Left ventricle myocardium inferior (tissue), 1 donor: Measurements from ENCODE around the gene EPB41. TPM values are rescaled to one million over a fixed set of nuclear protein-coding genes. Genes with fewer than 3 reads are reported as not detected.

Experiments used
- DNase-seq: peaks from one replicate; pipeline ENCODE4 v3.0.0-alpha.2; 2020
- H3K27ac ChIP-seq: fragments of 200-600 bp; replicated peaks from 2 replicates; pipeline ENCODE4 v1.8.0; 2021
- H3K27me3 ChIP-seq: fragments of 200-600 bp; 2 replicates; pipeline ENCODE4 v1.8.0; 2021; ENCODE audit warnings: low read depth
- H3K36me3 ChIP-seq: fragments of 200-600 bp; 2 replicates; pipeline ENCODE4 v1.8.0; 2021
- H3K4me1 ChIP-seq: fragments of 200-600 bp; 2 replicates; pipeline ENCODE4 v1.8.0; 2021
- H3K4me3 ChIP-seq: fragments of 200-600 bp; 2 replicates; pipeline ENCODE4 v1.8.0; 2021; ENCODE audit warnings: mild to moderate bottlenecking, moderate library complexity
- H3K9me3 ChIP-seq: fragments of 200-600 bp; replicated peaks from 2 replicates; pipeline ENCODE4 v1.8.0; 2021
- CTCF ChIP-seq: fragments of 200-600 bp; IDR thresholded peaks from 2 replicates; pipeline ENCODE4 v1.8.0; 2021; ENCODE audit warnings: antibody characterized with exemption, mild to moderate bottlenecking, borderline replicate concordance
- intact Hi-C: fragments of 100-400 bp; cut with micrococcal nuclease; formaldehyde crosslinking; loops from one replicate; pipeline ENCODE4 v1.11.0; 2022
- total RNA-seq: library from RNA; stranded (reverse); fragmentation: NEBNext Ultra II Directional; extraction: Animal tissue kit (Norgen Biotek cat#: 25700); gene quantifications from one replicate; pipeline ENCODE4 v1.2.1, GENCODE V29; 2021
- donor health status: DM: no; HTN: yes; CAD: no; lungs with severe emphysema.

EPB41 gene
- total RNA-seq, 1 donor from 2014 or later, result 23.4 TPM

GRCh38 chr1:28915031-28915895 is 894 bp downstream of the EPB41 start:
- TF ChIP-seq CTCF, result no peak
- H3K36me3 ChIP-seq, result no peaks in the 10 kb centered on the region
- no peaks in the 10 kb centered on the region for H3K27me3 ChIP-seq
- no peak for DNase-seq
- peak overlapping the region; percentile 46 for H3K27ac ChIP-seq
- H3K4me3 ChIP-seq, result peak overlapping the region; percentile 84
- H3K4me1 ChIP-seq, result peaks cover 26% of the 10 kb centered on the region
- intact Hi-C loops, result no loop called here
- H3K9me3 ChIP-seq, result no peaks in the 10 kb centered on the region

- Histone ChIP-seq H3K9me3 (no peaks in the 10 kb centered on the region), H3K27ac (no peak overlapping the region), H3K4me3 (no peak overlapping the region), H3K27me3 (no peaks in the 10 kb centered on the region), H3K36me3 (no peaks in the 10 kb centered on the region), H3K4me1 (peaks cover 27% of the 10 kb centered on the region)
- no peak for DNase-seq
- intact Hi-C loops, result no loop called here
- TF ChIP-seq CTCF, result no peak
Observed at GRCh38 chr1:28917757-28918118, 3.4 kb downstream of the EPB41 start.

- intact Hi-C loops, result no loop called here
- TF ChIP-seq CTCF, result no peak
- Histone ChIP-seq H3K27ac (no peak overlapping the region), H3K36me3 (no peaks in the 10 kb centered on the region), H3K27me3 (no peaks in the 10 kb centered on the region), H3K4me3 (no peak overlapping the region), H3K9me3 (no peaks in the 10 kb centered on the region), H3K4me1 (peaks cover 6% of the 10 kb centered on the region)
- DNase-seq, result no peak
Observed at GRCh38 chr1:28921286-28921869, 7.0 kb downstream of the EPB41 start.

GRCh38 chr1:28925350-28925891 is 11.1 kb downstream of the EPB41 start:
- TF ChIP-seq CTCF, result no peak
- DNase-seq, result no peak
- Histone ChIP-seq H3K36me3 (no peaks in the 10 kb centered on the region), H3K4me3 (no peak overlapping the region), H3K4me1 (peaks cover 26% of the 10 kb centered on the region), H3K27ac (no peak overlapping the region), H3K27me3 (no peaks in the 10 kb centered on the region), H3K9me3 (no peaks in the 10 kb centered on the region)
- intact Hi-C loops, result no loop called here

GRCh38 chr1:28926629-28927265 is 12.4 kb downstream of the EPB41 start:
- TF ChIP-seq CTCF, result no peak
- Histone ChIP-seq H3K4me3 (no peak overlapping the region), H3K9me3 (no peaks in the 10 kb centered on the region), H3K4me1 (peaks cover 26% of the 10 kb centered on the region), H3K36me3 (no peaks in the 10 kb centered on the region), H3K27me3 (no peaks in the 10 kb centered on the region), H3K27ac (peak overlapping the region; percentile 57)
- intact Hi-C loops, result no loop called here
- no peak for DNase-seq
